NT2/D1 (cell line): ENCODE results near the gene GRID2.

Source experiments
- SUZ12 ChIP-seq: IDR thresholded peaks from 2 replicates; pipeline ENCODE4 v1.6.1; 2011; ENCODE audit not compliant: insufficient read length, insufficient read depth; ENCODE audit errors: extremely low read depth
- YY1 ChIP-seq: IDR thresholded peaks from 2 replicates; pipeline ENCODE4 v1.6.1; 2011; ENCODE audit not compliant: insufficient read length, insufficient read depth
- ZNF274 ChIP-seq: IDR thresholded peaks from 2 replicates; pipeline ENCODE4 v1.6.1; 2011; ENCODE audit warnings: mild to moderate bottlenecking, low read depth, low read length

DNA sequence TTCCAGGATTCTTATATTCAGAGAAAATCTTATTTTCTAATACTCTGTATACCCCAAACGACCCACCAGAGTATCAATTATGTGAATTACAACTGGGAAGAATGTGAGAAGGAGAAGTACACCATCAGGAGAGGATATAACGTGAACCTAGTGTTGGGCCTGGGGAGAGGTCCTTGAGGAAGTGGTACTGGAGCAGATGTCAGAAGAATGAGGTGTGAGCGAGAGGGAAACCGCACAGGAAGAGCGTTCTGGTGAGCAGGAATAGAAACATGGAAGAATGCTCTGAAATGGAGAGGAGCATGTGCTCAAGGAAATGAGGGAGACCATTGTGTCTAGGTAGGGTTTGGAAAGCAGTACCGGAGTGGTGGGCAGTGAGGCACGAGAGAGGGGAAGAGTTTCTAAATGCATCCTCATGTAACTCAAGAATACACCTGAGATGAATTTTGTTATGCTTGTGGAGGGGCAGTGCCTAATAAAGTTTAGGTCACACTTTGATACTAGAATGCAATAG, 151.6 kb downstream of the GRID2 start:
- TF ChIP-seq YY1 (no peak), SUZ12 (no peak), ZNF274 (no peak)
